H9 (cell line): Measurements from ENCODE around the gene CDK2AP2. TPM values are rescaled to one million over a fixed set of nuclear protein-coding genes. Genes with fewer than 3 reads are reported as not detected.

ENCODE experiments used
- DNase-seq: peaks from one replicate; pipeline ENCODE4 v3.0.0-alpha.2; 2017
- H2AFZ ChIP-seq: one replicate; pipeline ENCODE4 v1.6.1; 2013; ENCODE audit warnings: mild to moderate bottlenecking, low read length, control low read depth, moderate library complexity
- H2AK5ac ChIP-seq: 2 replicates; pipeline ENCODE4 v1.6.1; 2013; ENCODE audit warnings: low read length, control low read depth, mixed read lengths; ENCODE audit not compliant: insufficient read length
- H2BK120ac ChIP-seq: one replicate; pipeline ENCODE4 v1.6.1; 2013; ENCODE audit warnings: low read depth, mild to moderate bottlenecking, low read length, control low read depth, inconsistent platforms; ENCODE audit not compliant: poor library complexity, severe bottlenecking
- H2BK12ac ChIP-seq: 2 replicates; pipeline ENCODE4 v1.6.1; 2013; ENCODE audit warnings: low read length, control low read depth, mixed read lengths, low read depth; ENCODE audit not compliant: insufficient read length
- H2BK15ac ChIP-seq: 2 replicates; pipeline ENCODE4 v1.6.1; 2013; ENCODE audit warnings: low read depth, low read length, control low read depth
- H2BK20ac ChIP-seq: one replicate; pipeline ENCODE4 v1.6.1; 2013; ENCODE audit warnings: low read depth, mild to moderate bottlenecking, low read length, control low read depth, inconsistent platforms; ENCODE audit not compliant: poor library complexity, severe bottlenecking
- H2BK5ac ChIP-seq: 2 replicates; pipeline ENCODE4 v1.6.1; 2013; ENCODE audit warnings: low read length, control low read depth, mixed read lengths; ENCODE audit not compliant: insufficient read length
- H3K14ac ChIP-seq: 2 replicates; pipeline ENCODE4 v1.6.1; 2013; ENCODE audit warnings: low read length, control low read depth; ENCODE audit not compliant: insufficient read depth
- H3K18ac ChIP-seq: 2 replicates; pipeline ENCODE4 v1.6.1; 2013; ENCODE audit warnings: low read depth, mild to moderate bottlenecking, mixed read lengths, low read length, control low read depth; ENCODE audit not compliant: insufficient read length
- H3K23ac ChIP-seq: 2 replicates; pipeline ENCODE4 v1.6.1; 2013; ENCODE audit warnings: low read length, control low read depth, mixed read lengths, low read depth; ENCODE audit not compliant: insufficient read length
- H3K23me2 ChIP-seq: 2 replicates; pipeline ENCODE4 v1.6.1; 2013; ENCODE audit warnings: low read depth, mild to moderate bottlenecking, mixed read lengths, low read length, control low read depth; ENCODE audit not compliant: insufficient read length, poor library complexity, severe bottlenecking
- H3K27ac ChIP-seq: 2 replicates; pipeline ENCODE4 v1.5.1; 2013; ENCODE audit warnings: low read length, control low read depth, mixed read lengths, low read depth; ENCODE audit not compliant: insufficient read length
- H3K27me3 ChIP-seq: 2 replicates; pipeline ENCODE4 v1.6.1; 2013; ENCODE audit warnings: low read length, control low read depth, inconsistent platforms; ENCODE audit not compliant: insufficient read depth
- H3K4ac ChIP-seq: 2 replicates; pipeline ENCODE4 v1.6.1; 2013; ENCODE audit warnings: low read depth, mild to moderate bottlenecking, control low read depth, inconsistent platforms, low read length, moderate library complexity
- H3K4me1 ChIP-seq: 2 replicates; pipeline ENCODE4 v1.6.1; 2013; ENCODE audit warnings: low read length, control low read depth, inconsistent platforms; ENCODE audit not compliant: insufficient read depth
- H3K4me2 ChIP-seq: 2 replicates; pipeline ENCODE4 v1.6.1; 2013; ENCODE audit warnings: low read length, control low read depth, mixed read lengths; ENCODE audit not compliant: insufficient read length, insufficient read depth
- H3K56ac ChIP-seq: 2 replicates; pipeline ENCODE4 v1.6.1; 2013; ENCODE audit warnings: low read depth, mild to moderate bottlenecking, mixed read lengths, low read length, control low read depth; ENCODE audit not compliant: insufficient read length
- H3K79me1 ChIP-seq: 2 replicates; pipeline ENCODE4 v1.6.1; 2013; ENCODE audit warnings: low read depth, mild to moderate bottlenecking, moderate library complexity, low read length, control low read depth, inconsistent platforms; ENCODE audit not compliant: insufficient read depth, poor library complexity, severe bottlenecking
- H3K79me2 ChIP-seq: 2 replicates; pipeline ENCODE4 v1.6.1; 2013; ENCODE audit warnings: low read length, control low read depth, inconsistent platforms; ENCODE audit not compliant: insufficient read depth
- H3K9ac ChIP-seq: 2 replicates; pipeline ENCODE4 v1.6.1; 2013; ENCODE audit warnings: low read length, control low read depth, mixed read lengths; ENCODE audit not compliant: insufficient read length; ENCODE audit errors: extremely low read depth
- H3K9me3 ChIP-seq: one replicate; pipeline ENCODE4 v1.6.1; 2013; ENCODE audit warnings: low read depth, low read length, inconsistent platforms; ENCODE audit not compliant: control insufficient read depth
- H3T11ph ChIP-seq: one replicate; pipeline ENCODE4 v1.6.1; 2013; ENCODE audit warnings: mild to moderate bottlenecking, low read length, control low read depth, inconsistent platforms
- H4K20me1 ChIP-seq: one replicate; pipeline ENCODE4 v1.6.1; 2013; ENCODE audit not compliant: control insufficient read depth, insufficient read length, insufficient read depth
- H4K5ac ChIP-seq: 2 replicates; pipeline ENCODE4 v1.6.1; 2013; ENCODE audit warnings: low read depth, mild to moderate bottlenecking, mixed read lengths, low read length, control low read depth; ENCODE audit not compliant: insufficient read length
- H4K8ac ChIP-seq: replicated peaks from 2 replicates; pipeline ENCODE4 v1.6.1; 2013; ENCODE audit warnings: low read length, control low read depth, mixed read lengths, low read depth; ENCODE audit not compliant: insufficient read length
- H4K91ac ChIP-seq: 2 replicates; pipeline ENCODE4 v1.6.1; 2013; ENCODE audit warnings: low read depth, mild to moderate bottlenecking, moderate library complexity, mixed read lengths, low read length, control low read depth; ENCODE audit not compliant: insufficient read length
- H3K27ac Mint-ChIP-seq, 3 experiments: 2 replicates in 2 of 3; 3 replicates in 1 of 3; pipeline ENCODE4 v1.8.0; 2020 to 2021; ENCODE audit warnings: mixed read lengths in 3 of 3, mild to moderate bottlenecking in 1 of 3, moderate library complexity in 1 of 3
- H3K27me3 Mint-ChIP-seq: 2 replicates; pipeline ENCODE4 v1.8.0; 2021; ENCODE audit warnings: low read depth, mild to moderate bottlenecking, moderate library complexity, mixed read lengths
- H3K36me3 Mint-ChIP-seq, 3 experiments: 2 replicates in 2 of 3; 3 replicates in 1 of 3; pipeline ENCODE4 v1.8.0; 2020 to 2021; ENCODE audit warnings: low read depth in 3 of 3, mixed read lengths in 3 of 3; ENCODE audit not compliant: insufficient read depth in 1 of 3
- H3K4me1 Mint-ChIP-seq, 2 experiments: 2 replicates each; pipeline ENCODE4 v1.8.0; 2020; ENCODE audit warnings: mixed read lengths in 2 of 2
- H3K4me3 Mint-ChIP-seq, 2 experiments: 2 replicates in 1 of 2; 3 replicates in 1 of 2; pipeline ENCODE4 v1.8.0; 2020 to 2021; ENCODE audit warnings: mild to moderate bottlenecking in 2 of 2, mixed read lengths in 2 of 2, moderate library complexity in 1 of 2
- H3K9me3 Mint-ChIP-seq, 2 experiments: 2 replicates in 1 of 2; 3 replicates in 1 of 2; pipeline ENCODE4 v1.8.0; 2020; ENCODE audit warnings: mild to moderate bottlenecking in 2 of 2, mixed read lengths in 2 of 2, moderate library complexity in 1 of 2
- WGBS: extraction: QIAGEN DNeasy Blood & Tissue Kit; methylation state at CpG from one replicate; pipeline ENCODE4 v1.1.7; 2013; ENCODE audit warnings: missing lambda C conversion rate, low lambda C conversion rate, mixed read lengths; ENCODE audit not compliant: insufficient read length; ENCODE audit errors: extremely low coverage; 5-methylcytosine and 5-hydroxymethylcytosine counted together
- total RNA-seq: library from RNA; stranded (reverse); gene quantifications from 2 replicates; pipeline ENCODE4 v1.2.1, GENCODE V29; 2021
- TF ChIP-seq, protein P1 (sequence below): fragments of 200-600 bp; sonication (generic); conservative IDR thresholded peaks from 3 replicates; pipeline ENCODE4 v1.8.0; 2021; ENCODE audit warnings: antibody characterized with exemption, mild to moderate bottlenecking

CDK2AP2 gene
- total RNA-seq, 1 experiment from 2014 or later: 36.1 TPM

DNA sequence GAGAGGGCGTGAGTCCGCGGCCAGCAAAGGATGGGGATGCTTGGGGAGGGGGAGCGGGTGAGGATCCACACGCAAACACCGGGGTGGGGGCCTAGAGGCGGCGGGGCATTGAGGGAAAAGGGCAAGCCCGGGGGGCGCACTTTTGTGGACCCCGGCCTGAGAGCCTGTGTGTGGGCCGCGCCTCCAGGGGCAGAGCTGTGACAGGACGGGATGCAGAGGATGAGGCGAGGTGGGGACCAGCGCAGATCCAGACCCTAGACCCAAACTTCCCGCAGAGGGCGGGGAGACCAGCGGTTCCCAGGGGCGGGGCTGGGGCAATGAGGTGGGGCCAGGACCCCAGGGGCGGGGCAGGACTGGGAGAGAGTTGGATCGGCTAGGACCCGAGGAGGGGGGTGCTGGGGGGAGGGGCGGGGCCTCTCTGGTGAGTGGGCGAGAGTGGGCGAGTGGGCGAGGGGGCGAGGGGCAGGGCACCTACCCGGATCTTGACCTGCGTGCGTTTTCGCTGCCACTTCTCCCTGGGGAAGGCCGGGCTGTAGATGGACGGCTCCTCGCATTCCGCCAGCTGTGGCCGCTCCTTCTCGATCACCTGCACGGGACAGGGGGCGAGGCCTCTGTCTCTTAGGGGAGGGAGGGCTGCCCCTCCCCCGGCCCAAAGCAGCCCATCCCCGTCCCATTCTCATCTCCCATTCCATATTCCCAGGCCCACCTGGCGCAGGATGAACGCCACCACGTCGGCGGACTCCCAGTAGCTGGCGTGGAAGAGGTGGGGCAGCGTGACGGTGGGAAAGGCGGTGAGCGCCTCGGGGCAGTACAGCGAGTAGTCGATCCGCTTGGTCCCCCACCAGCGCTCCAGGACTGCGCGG, 13.4 kb downstream of the CDK2AP2 start:
- no peaks in the 10 kb centered on the region for H3K4me1 ChIP-seq
- no peak overlapping the region for H2BK12ac ChIP-seq
- H3K27me3 ChIP-seq: no peaks in the 10 kb centered on the region
- peaks cover 2 to 32% (median 10%) of the 10 kb centered on the region in 3 experiments; a peak in 6 of 7 replicates for H3K36me3 Mint-ChIP-seq
- H2BK20ac ChIP-seq: no peak overlapping the region
- H3K4me3 Mint-ChIP-seq: no peak overlapping the region
- H2AK5ac ChIP-seq: no peak overlapping the region
- no peaks in the 10 kb centered on the region for H3K4me1 Mint-ChIP-seq
- no peak overlapping the region for H3K23ac ChIP-seq
- no peak for DNase-seq
- H3K79me1 ChIP-seq: no peaks in the 10 kb centered on the region
- no peaks in the 10 kb centered on the region for H3K27me3 Mint-ChIP-seq
- no peak overlapping the region for H2BK5ac ChIP-seq
- no peaks in the 10 kb centered on the region for H4K20me1 ChIP-seq
- no CpG with 5 or more reads among the region's 59 CpGs for WGBS
- no peak overlapping the region for H3K18ac ChIP-seq
- H3K4ac ChIP-seq: no peak overlapping the region
- H3K14ac ChIP-seq: no peak overlapping the region
- H4K8ac ChIP-seq: no peak overlapping the region
- H3K9me3 Mint-ChIP-seq: no peaks in the 10 kb centered on the region
- no peak overlapping the region for H2AFZ ChIP-seq
- no peak overlapping the region for H4K91ac ChIP-seq
- no peak overlapping the region for H2BK15ac ChIP-seq
- no peaks in the 10 kb centered on the region for H3K79me2 ChIP-seq
- no peak overlapping the region for H3K4me2 ChIP-seq
- H2BK120ac ChIP-seq: no peak overlapping the region
- no peak overlapping the region for H3T11ph ChIP-seq
- H3K27ac Mint-ChIP-seq: no peak overlapping the region; a peak in 1 of 7 replicates
- H3K9ac ChIP-seq: no peak overlapping the region
- H3K9me3 ChIP-seq: no peaks in the 10 kb centered on the region
- TF ChIP-seq, protein P1, sequence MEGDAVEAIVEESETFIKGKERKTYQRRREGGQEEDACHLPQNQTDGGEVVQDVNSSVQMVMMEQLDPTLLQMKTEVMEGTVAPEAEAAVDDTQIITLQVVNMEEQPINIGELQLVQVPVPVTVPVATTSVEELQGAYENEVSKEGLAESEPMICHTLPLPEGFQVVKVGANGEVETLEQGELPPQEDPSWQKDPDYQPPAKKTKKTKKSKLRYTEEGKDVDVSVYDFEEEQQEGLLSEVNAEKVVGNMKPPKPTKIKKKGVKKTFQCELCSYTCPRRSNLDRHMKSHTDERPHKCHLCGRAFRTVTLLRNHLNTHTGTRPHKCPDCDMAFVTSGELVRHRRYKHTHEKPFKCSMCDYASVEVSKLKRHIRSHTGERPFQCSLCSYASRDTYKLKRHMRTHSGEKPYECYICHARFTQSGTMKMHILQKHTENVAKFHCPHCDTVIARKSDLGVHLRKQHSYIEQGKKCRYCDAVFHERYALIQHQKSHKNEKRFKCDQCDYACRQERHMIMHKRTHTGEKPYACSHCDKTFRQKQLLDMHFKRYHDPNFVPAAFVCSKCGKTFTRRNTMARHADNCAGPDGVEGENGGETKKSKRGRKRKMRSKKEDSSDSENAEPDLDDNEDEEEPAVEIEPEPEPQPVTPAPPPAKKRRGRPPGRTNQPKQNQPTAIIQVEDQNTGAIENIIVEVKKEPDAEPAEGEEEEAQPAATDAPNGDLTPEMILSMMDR: no peak
- no peak overlapping the region for H3K27ac ChIP-seq
- H3K23me2 ChIP-seq: no peaks in the 10 kb centered on the region
- H4K5ac ChIP-seq: no peak overlapping the region
- no peak overlapping the region for H3K56ac ChIP-seq
